OCI-LY3 (cell line): Measurements from ENCODE around the gene NEXMIF.

Experiments
- EZH2phosphoT487 ChIP-seq: fragments of 200-600 bp; shearing (Covaris generic); IDR thresholded peaks from 2 replicates; pipeline ENCODE4 v1.6.1; 2018; ENCODE audit warnings: antibody characterized with exemption, mixed run types, low read depth
- TF ChIP-seq, protein P1 (sequence below): fragments of 200-600, 300-600 bp; sonication (generic); IDR thresholded peaks from 2 replicates; pipeline ENCODE4 v1.5.1; 2014; ENCODE audit warnings: antibody characterized with exemption, low read length, low read depth

DNA sequence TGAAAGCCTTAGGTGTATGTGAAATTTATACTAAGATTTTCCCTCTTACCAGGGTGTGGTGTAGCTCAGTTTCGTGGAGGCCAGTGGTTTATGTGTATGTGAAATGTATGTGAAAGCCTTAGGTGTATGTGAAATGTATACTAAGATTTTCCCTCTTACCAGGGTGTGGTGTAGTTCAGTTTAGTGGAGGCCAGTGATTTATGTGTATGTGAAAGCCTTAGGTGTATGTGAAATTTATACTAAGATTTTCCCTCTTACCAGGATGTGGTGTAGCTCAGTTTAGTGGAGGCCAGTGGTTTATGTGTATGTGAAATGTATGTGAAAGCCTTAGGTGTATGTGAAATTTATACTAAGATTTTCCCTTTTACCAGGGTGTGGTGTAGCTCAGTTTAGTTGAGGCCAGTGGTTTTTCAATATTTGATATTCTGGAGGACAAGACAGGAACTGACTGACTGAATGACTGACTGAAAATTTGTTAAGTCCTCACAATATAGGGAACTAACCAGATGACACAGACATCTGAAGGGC is 143.7 kb downstream of the NEXMIF start:
- TF ChIP-seq, protein P1, sequence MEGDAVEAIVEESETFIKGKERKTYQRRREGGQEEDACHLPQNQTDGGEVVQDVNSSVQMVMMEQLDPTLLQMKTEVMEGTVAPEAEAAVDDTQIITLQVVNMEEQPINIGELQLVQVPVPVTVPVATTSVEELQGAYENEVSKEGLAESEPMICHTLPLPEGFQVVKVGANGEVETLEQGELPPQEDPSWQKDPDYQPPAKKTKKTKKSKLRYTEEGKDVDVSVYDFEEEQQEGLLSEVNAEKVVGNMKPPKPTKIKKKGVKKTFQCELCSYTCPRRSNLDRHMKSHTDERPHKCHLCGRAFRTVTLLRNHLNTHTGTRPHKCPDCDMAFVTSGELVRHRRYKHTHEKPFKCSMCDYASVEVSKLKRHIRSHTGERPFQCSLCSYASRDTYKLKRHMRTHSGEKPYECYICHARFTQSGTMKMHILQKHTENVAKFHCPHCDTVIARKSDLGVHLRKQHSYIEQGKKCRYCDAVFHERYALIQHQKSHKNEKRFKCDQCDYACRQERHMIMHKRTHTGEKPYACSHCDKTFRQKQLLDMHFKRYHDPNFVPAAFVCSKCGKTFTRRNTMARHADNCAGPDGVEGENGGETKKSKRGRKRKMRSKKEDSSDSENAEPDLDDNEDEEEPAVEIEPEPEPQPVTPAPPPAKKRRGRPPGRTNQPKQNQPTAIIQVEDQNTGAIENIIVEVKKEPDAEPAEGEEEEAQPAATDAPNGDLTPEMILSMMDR = no peak
- TF ChIP-seq EZH2phosphoT487 = no peak
